Nephron (organoid): Measurements from ENCODE around the gene ZBTB40.

ENCODE experiments used
- H3K27ac Mint-ChIP-seq, 3 experiments: 2 replicates each; pipeline ENCODE4 v1.8.0; 2020; ENCODE audit warnings: mixed read lengths in 3 of 3, mild to moderate bottlenecking in 2 of 3, moderate library complexity in 1 of 3
- H3K27me3 Mint-ChIP-seq: 2 replicates; pipeline ENCODE4 v1.8.0; 2021; ENCODE audit warnings: low read depth, mild to moderate bottlenecking, moderate library complexity, mixed read lengths
- H3K36me3 Mint-ChIP-seq: 2 replicates; pipeline ENCODE4 v1.8.0; 2020; ENCODE audit warnings: low read depth, mixed read lengths
- H3K4me1 Mint-ChIP-seq: 2 replicates; pipeline ENCODE4 v1.8.0; 2020; ENCODE audit warnings: mixed read lengths
- H3K4me3 Mint-ChIP-seq, 3 experiments: 2 replicates each; pipeline ENCODE4 v1.8.0; 2020; ENCODE audit warnings: mild to moderate bottlenecking in 3 of 3, mixed read lengths in 3 of 3, moderate library complexity in 2 of 3
- H3K9me3 Mint-ChIP-seq: 2 replicates; pipeline ENCODE4 v1.8.0; 2020; ENCODE audit warnings: mixed read lengths
- TF ChIP-seq, protein P1 (sequence below), 3 experiments: fragments of 200-600 bp; sonication (generic); IDR thresholded peaks; one replicate each; pipeline ENCODE4 v1.5.0; 2021; ENCODE audit warnings: antibody characterized with exemption in 3 of 3; ENCODE audit not compliant: unreplicated experiment in 3 of 3

Gene ZBTB40

DNA sequence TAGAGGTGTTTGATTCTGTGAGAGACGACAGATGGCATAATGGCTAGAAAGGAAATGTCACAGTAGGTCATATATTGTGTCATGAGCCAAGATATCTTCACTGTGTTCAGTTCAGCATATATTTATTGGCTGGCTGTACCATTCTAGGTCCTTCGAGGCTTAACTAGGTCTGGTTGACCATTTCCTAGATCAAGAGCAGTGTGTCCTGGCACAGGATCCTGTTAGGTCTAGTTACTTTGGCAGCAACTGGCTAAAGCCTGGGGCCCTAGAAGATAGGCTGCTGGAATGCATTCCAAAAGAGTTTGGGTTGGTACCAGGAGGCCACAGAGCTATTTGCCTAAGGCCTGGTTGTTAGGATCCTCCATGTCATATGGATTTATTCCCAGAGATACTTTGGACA, 20.9 kb downstream of the ZBTB40 start:
- no peaks in the 10 kb centered on the region for H3K27me3 Mint-ChIP-seq
- no peaks in the 10 kb centered on the region for H3K36me3 Mint-ChIP-seq
- peaks cover 19% of the 10 kb centered on the region for H3K4me1 Mint-ChIP-seq
- TF ChIP-seq, protein P1, sequence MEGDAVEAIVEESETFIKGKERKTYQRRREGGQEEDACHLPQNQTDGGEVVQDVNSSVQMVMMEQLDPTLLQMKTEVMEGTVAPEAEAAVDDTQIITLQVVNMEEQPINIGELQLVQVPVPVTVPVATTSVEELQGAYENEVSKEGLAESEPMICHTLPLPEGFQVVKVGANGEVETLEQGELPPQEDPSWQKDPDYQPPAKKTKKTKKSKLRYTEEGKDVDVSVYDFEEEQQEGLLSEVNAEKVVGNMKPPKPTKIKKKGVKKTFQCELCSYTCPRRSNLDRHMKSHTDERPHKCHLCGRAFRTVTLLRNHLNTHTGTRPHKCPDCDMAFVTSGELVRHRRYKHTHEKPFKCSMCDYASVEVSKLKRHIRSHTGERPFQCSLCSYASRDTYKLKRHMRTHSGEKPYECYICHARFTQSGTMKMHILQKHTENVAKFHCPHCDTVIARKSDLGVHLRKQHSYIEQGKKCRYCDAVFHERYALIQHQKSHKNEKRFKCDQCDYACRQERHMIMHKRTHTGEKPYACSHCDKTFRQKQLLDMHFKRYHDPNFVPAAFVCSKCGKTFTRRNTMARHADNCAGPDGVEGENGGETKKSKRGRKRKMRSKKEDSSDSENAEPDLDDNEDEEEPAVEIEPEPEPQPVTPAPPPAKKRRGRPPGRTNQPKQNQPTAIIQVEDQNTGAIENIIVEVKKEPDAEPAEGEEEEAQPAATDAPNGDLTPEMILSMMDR (IDR thresholded peaks at IDR 0.05; ENCODE audit: unreplicated experiment in 3 of 3) = no peak
- H3K9me3 Mint-ChIP-seq = no peaks in the 10 kb centered on the region
- H3K4me3 Mint-ChIP-seq = no peak overlapping the region
- no peak overlapping the region for H3K27ac Mint-ChIP-seq

DNA sequence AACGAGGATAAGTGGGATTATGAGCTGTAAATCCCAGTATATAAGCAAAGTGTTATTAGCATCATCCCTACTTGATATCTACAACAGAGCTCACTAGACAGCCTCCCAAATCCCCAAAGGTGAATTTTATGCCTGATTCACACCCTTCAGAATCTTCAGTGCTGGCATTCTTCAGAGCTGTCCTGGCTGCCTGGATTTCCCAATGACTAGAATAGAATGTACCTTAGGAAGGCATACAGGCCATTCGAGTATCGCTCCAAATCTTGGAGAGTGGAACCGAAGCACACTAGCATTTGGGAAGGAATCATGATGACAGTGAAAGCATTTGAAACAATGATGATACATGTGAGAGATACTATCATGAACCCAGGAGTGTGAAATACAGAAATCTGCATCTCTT, 22.3 kb downstream of the ZBTB40 start:
- TF ChIP-seq, protein P1 (IDR thresholded peaks at IDR 0.05; ENCODE audit: unreplicated experiment in 3 of 3) = no peak
- peaks cover under 1% of the 10 kb centered on the region for H3K36me3 Mint-ChIP-seq
- peaks cover 19% of the 10 kb centered on the region for H3K4me1 Mint-ChIP-seq
- no peaks in the 10 kb centered on the region for H3K9me3 Mint-ChIP-seq
- no peak overlapping the region for H3K4me3 Mint-ChIP-seq
- H3K27ac Mint-ChIP-seq = no peak overlapping the region
- H3K27me3 Mint-ChIP-seq = no peaks in the 10 kb centered on the region

DNA sequence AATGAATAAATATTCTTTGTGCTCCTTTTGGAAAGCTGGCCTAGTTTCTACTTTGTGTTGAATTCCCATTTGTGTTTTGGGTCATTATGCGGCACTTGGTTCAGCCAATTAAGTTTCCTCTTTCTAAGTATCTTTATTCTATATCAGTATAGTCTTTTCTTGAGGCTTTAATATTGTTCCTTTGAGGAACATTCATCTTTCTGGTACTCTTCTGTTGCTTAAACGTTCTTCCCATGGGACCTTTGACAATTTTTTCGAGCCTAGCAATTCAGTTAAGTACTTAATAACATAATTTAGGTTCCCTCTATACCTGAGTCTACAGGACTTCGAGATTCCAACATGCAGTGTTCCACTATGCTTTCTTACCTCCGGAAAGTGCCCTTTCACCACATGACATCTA, 24.9 kb downstream of the ZBTB40 start:
- Mint-ChIP-seq H3K4me3 (no peak overlapping the region), H3K36me3 (peaks cover 9% of the 10 kb centered on the region), H3K27me3 (peaks cover 5% of the 10 kb centered on the region), H3K4me1 (peaks cover 2% of the 10 kb centered on the region), H3K9me3 (peaks cover 7% of the 10 kb centered on the region), H3K27ac (no peak overlapping the region)
- TF ChIP-seq, protein P1 (IDR thresholded peaks at IDR 0.05; ENCODE audit: unreplicated experiment in 3 of 3) = no peak

DNA sequence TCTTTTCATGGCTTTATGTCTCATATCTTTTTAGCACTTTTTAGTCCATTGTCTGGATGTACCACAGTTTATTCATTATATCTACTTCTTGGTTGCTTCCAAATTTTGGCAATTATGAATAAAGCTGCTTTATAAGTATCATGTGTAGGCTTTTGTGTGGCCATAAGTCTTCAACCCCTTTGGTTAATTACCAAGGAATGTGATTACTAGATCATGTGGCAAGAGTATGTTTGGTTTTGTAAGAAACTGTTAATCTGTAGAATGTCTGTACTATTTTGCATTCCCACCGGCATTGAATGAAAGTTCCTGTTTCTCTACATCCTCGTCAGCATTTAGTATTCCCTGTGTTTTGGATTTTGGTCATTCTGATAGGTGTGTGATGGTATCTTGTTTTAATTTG, 31.5 kb downstream of the ZBTB40 start:
- peaks cover 23% of the 10 kb centered on the region for H3K9me3 Mint-ChIP-seq
- H3K27ac Mint-ChIP-seq = no peak overlapping the region
- TF ChIP-seq, protein P1 (IDR thresholded peaks at IDR 0.05; ENCODE audit: unreplicated experiment in 3 of 3) = no peak
- no peaks in the 10 kb centered on the region for H3K4me1 Mint-ChIP-seq
- no peak overlapping the region for H3K4me3 Mint-ChIP-seq
- H3K36me3 Mint-ChIP-seq = peaks cover 21% of the 10 kb centered on the region
- peaks cover 5% of the 10 kb centered on the region for H3K27me3 Mint-ChIP-seq

DNA sequence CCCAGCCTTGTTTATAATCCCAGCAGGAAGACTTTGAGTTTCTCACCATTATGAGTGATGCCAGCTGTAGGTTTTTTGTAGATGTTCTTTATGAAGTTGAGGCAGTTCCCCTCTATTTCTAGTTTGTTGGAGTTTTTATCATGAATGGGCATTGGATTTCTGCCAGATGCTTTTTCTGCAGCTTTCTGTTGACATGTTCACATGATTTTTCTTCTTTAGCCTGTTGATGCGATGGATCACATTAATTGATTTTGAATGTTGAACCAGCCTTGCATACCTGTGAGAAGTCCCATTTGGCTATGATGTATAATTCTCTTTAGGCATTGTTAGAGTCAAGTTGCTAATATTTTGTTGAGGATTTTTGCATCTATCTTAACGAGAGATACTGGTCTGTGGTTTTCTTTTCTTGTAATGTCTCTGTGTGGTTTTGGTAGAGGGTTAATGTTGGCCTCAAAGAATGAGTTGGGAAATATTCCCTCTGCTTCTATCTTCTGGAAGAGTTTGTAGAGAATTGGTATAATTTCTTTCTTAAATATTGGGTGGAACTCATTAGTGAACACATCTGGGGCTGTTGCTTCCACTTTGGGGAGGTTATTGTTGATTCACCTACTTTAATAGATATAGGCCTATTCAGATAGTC, 33.2 kb downstream of the ZBTB40 start:
- Mint-ChIP-seq H3K27me3 (peaks cover 5% of the 10 kb centered on the region), H3K4me1 (no peaks in the 10 kb centered on the region), H3K9me3 (peaks cover 19% of the 10 kb centered on the region), H3K27ac (no peak overlapping the region), H3K36me3 (peaks cover 12% of the 10 kb centered on the region), H3K4me3 (no peak overlapping the region)
- TF ChIP-seq, protein P1 (IDR thresholded peaks at IDR 0.05; ENCODE audit: unreplicated experiment in 3 of 3) = no peak

DNA sequence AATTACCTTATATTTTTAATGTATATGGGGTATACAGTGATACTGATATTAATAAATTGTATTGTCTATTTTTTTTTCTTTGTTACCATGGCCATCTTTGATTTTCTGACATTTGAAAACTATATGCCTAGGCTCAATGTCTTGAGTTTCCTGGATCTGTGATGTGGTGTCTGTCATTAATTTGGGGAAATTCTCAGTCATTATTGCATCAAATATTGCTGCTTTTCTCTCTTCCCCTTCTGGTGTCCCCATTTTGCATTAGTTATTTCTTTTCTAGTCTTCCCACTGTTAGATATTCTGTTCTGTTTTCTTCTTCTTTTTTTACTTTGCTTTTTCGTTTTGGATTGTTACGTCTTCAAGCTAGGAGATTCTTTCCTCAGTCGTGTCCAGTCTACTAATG, 33.8 kb downstream of the ZBTB40 start:
- TF ChIP-seq, protein P1 (IDR thresholded peaks at IDR 0.05; ENCODE audit: unreplicated experiment in 3 of 3) = no peak

More for the DNA sequence above, 33.8 kb downstream of the ZBTB40 start:
- Mint-ChIP-seq H3K27ac (no peak overlapping the region), H3K9me3 (peaks cover 18% of the 10 kb centered on the region), H3K27me3 (peaks cover 2% of the 10 kb centered on the region), H3K4me1 (no peaks in the 10 kb centered on the region), H3K4me3 (no peak overlapping the region), H3K36me3 (peaks cover 12% of the 10 kb centered on the region)
